Embryonic facial prominence (tissue), 1 donor: ENCODE results near the gene SOX2.
A peak's percentile ranks its signal among the peaks of the same experiment; 100 is the strongest.

ENCODE experiments used
- DNase-seq: peaks from one replicate; pipeline ENCODE4 v3.0.0-alpha.2; 2016; ENCODE audit errors: extremely low spot score

The SOX2 gene

GRCh38 chr3:181704421-181705085 lies 7.2 kb upstream of the SOX2 start:
- no peak for DNase-seq

GRCh38 chr3:181705086-181705480 lies 6.6 kb upstream of the SOX2 start:
- no peak for DNase-seq

- no peak for DNase-seq
These were observed 3.7 kb upstream of the SOX2 start for GRCh38 chr3:181707980-181708379.

- DNase-seq: peak; percentile 67
These were observed 2.0 kb upstream of the SOX2 start for GRCh38 chr3:181709537-181710279.

- DNase-seq: no peak
These were observed 1.1 kb upstream of the SOX2 start for GRCh38 chr3:181710345-181711291.

GRCh38 chr3:181712226-181712552 lies 464 bp downstream of the SOX2 start:
- no peak for DNase-seq

GRCh38 chr3:181712553-181713279 lies 991 bp downstream of the SOX2 start:
- no peak for DNase-seq

GRCh38 chr3:181713280-181713647 lies 1.5 kb downstream of the SOX2 start:
- DNase-seq: no peak

GRCh38 chr3:181713676-181714612 lies 2.2 kb downstream of the SOX2 start:
- no peak for DNase-seq

GRCh38 chr3:181715571-181716340 lies 4.0 kb downstream of the SOX2 start:
- DNase-seq: no peak

- DNase-seq: no peak
These were observed 5.2 kb downstream of the SOX2 start for GRCh38 chr3:181716966-181717365.

- DNase-seq: no peak
These were observed 5.9 kb downstream of the SOX2 start for GRCh38 chr3:181717549-181718171.

- no peak for DNase-seq
These were observed 6.6 kb downstream of the SOX2 start for GRCh38 chr3:181718369-181718768.

GRCh38 chr3:181718987-181719911 lies 7.5 kb downstream of the SOX2 start:
- no peak for DNase-seq

- no peak for DNase-seq
These were observed 8.4 kb downstream of the SOX2 start for GRCh38 chr3:181719991-181720680.

GRCh38 chr3:181721046-181721875 lies 9.5 kb downstream of the SOX2 start:
- no peak for DNase-seq

- DNase-seq: no peak
These were observed 10.4 kb downstream of the SOX2 start for GRCh38 chr3:181722156-181722555.
